SK-N-SH (cell line): ENCODE data around the gene PILRB. TPM values are rescaled to one million over a fixed set of nuclear protein-coding genes. Genes with fewer than 3 reads are reported as not detected.

Experiments
- CTCF ChIA-PET: fragments of 300-600, 350-600 bp; formaldehyde crosslinking; extraction: SDS; loops from one replicate; lab custom pipeline; 2021; lab: Yijun Ruan, JAX
- POLR2A ChIA-PET: fragments of 350-600 bp; sonication (Branson Sonifier 250); formaldehyde crosslinking; extraction: SDS; loops from one replicate; lab custom pipeline; 2020; ENCODE audit warnings: antibody characterized with exemption, inconsistent platforms; lab: Yijun Ruan, JAX
- DNase-seq: peaks from one replicate; pipeline ENCODE4 v3.0.0; 2012
- H2AFZ ChIP-seq: fragments of 200-600 bp; sonication (generic); 2 replicates; pipeline ENCODE4 v1.8.1; 2016; ENCODE audit warnings: antibody characterized with exemption, mild to moderate bottlenecking, low read depth
- H3F3A ChIP-seq: fragments of 200-600 bp; sonication (generic); replicated peaks from 2 replicates; pipeline ENCODE3; 2016; ENCODE audit warnings: antibody characterized with exemption, mild to moderate bottlenecking; ENCODE audit not compliant: insufficient read depth
- H3K27ac ChIP-seq, 2 experiments: fragments of 200-500 bp in 1 of 2; fragments of 200-600 bp in 1 of 2; sonication (Bioruptor generic) in 1 of 2; sonication (generic), shearing (Covaris generic) in 1 of 2; 2 replicates each; pipeline versions ENCODE4 v1.5.1 to v1.6.1; 2014 to 2016; ENCODE audit warnings: low read depth in 2 of 2, inconsistent platforms in 1 of 2, low read length in 1 of 2, mild to moderate bottlenecking in 1 of 2, mixed read lengths in 1 of 2
- H3K27me3 ChIP-seq: fragments of 200-600 bp; sonication (generic), shearing (Covaris generic); 2 replicates; pipeline ENCODE4 v1.6.1; 2016; ENCODE audit warnings: mixed run types; ENCODE audit not compliant: insufficient read depth
- H3K36me3 ChIP-seq, 2 experiments: fragments of 200-500 bp in 1 of 2; fragments of 200-600 bp in 1 of 2; sonication (Bioruptor generic) in 1 of 2; sonication (generic) in 1 of 2; replicated peaks in 1 of 2; 2 replicates each; pipeline versions ENCODE3 to v1.5.1; 2014 to 2016; ENCODE audit warnings: low read length in 1 of 2, mild to moderate bottlenecking in 1 of 2; ENCODE audit not compliant: insufficient read depth in 2 of 2, control insufficient read depth in 1 of 2
- H3K4me1 ChIP-seq, 2 experiments: fragments of 200-500 bp in 1 of 2; fragments of 200-600 bp in 1 of 2; sonication (Bioruptor generic) in 1 of 2; sonication (generic), shearing (Covaris generic) in 1 of 2; 2 replicates each; pipeline versions ENCODE4 v1.5.1 to v1.6.1; 2014 to 2016; ENCODE audit warnings: low read depth in 1 of 2, low read length in 1 of 2, mixed run types in 1 of 2; ENCODE audit not compliant: insufficient read depth in 2 of 2, control insufficient read depth in 1 of 2
- H3K4me2 ChIP-seq: fragments of 200-600 bp; sonication (generic), shearing (Covaris generic); 2 replicates; pipeline ENCODE4 v1.6.1; 2017; ENCODE audit warnings: mixed run types
- H3K4me3 ChIP-seq, 2 experiments: fragments of 200-500 bp in 1 of 2; fragments of 200-600 bp in 1 of 2; sonication (Bioruptor generic) in 1 of 2; sonication (generic), shearing (Covaris generic) in 1 of 2; 2 replicates each; pipeline versions ENCODE4 v1.5.1 to v1.8.1; 2014 to 2016; ENCODE audit warnings: low read depth in 2 of 2, inconsistent platforms in 1 of 2, low read length in 1 of 2, mild to moderate bottlenecking in 1 of 2, mixed read lengths in 1 of 2, moderate library complexity in 1 of 2
- H3K79me2 ChIP-seq: fragments of 200-600 bp; sonication (generic); 2 replicates; pipeline ENCODE4 v1.8.1; 2017; ENCODE audit warnings: mild to moderate bottlenecking; ENCODE audit not compliant: insufficient read depth
- H3K9ac ChIP-seq: fragments of 200-600 bp; sonication (generic); 2 replicates; pipeline ENCODE4 v1.6.1; 2017; ENCODE audit warnings: mixed run types
- H3K9me2 ChIP-seq: fragments of 200-600 bp; sonication (generic); 2 replicates; pipeline ENCODE4 v1.6.1; 2017; ENCODE audit warnings: mixed run types
- H3K9me3 ChIP-seq: fragments of 200-600 bp; sonication (generic); 2 replicates; pipeline ENCODE4 v1.6.1; 2017; ENCODE audit warnings: mixed run types, mild to moderate bottlenecking, moderate library complexity
- H4K20me1 ChIP-seq: fragments of 200-600 bp; sonication (generic); 2 replicates; pipeline ENCODE4 v1.6.1; 2017; ENCODE audit warnings: mild to moderate bottlenecking, mixed run types; ENCODE audit not compliant: insufficient read depth
- CHD2 ChIP-seq: fragments of 150-350 bp; IDR thresholded peaks from 2 replicates; pipeline ENCODE4 v1.6.1; 2018; ENCODE audit warnings: low read length; ENCODE audit not compliant: partially characterized antibody
- FOXJ3 ChIP-seq: sonication (generic); formaldehyde crosslinking; IDR thresholded peaks from 2 replicates; pipeline ENCODE4 v1.5.1; 2020; ENCODE audit warnings: mild to moderate bottlenecking, missing genetic modification reagents
- FOXM1 ChIP-seq: IDR thresholded peaks from 2 replicates; pipeline ENCODE4 v1.4.0; 2012; ENCODE audit warnings: low read depth, mild to moderate bottlenecking
- IRF3 ChIP-seq: fragments of 150-350 bp; IDR thresholded peaks from 2 replicates; pipeline ENCODE4 v1.6.1; 2016; ENCODE audit warnings: mild to moderate bottlenecking, low read depth, low read length
- JUND ChIP-seq: IDR thresholded peaks from 2 replicates; pipeline ENCODE4 v1.4.0; 2012
- MAX ChIP-seq: IDR thresholded peaks from 2 replicates; pipeline ENCODE4 v1.4.0; 2012; ENCODE audit warnings: low read depth
- NRF1 ChIP-seq: IDR thresholded peaks from 2 replicates; pipeline ENCODE4 v1.6.1; 2012; ENCODE audit warnings: low read depth, mild to moderate bottlenecking, low read length
- PBX3 ChIP-seq: IDR thresholded peaks from 2 replicates; pipeline ENCODE4; 2012
- POLR2AphosphoS5 ChIP-seq: IDR thresholded peaks from 2 replicates; pipeline ENCODE4 v1.6.1; 2012; ENCODE audit warnings: low read depth, low read length
- RAD21 ChIP-seq: IDR thresholded peaks from 2 replicates; pipeline ENCODE4 v1.6.1; 2012; ENCODE audit warnings: mild to moderate bottlenecking, low read length
- TCF12 ChIP-seq: IDR thresholded peaks from 2 replicates; pipeline ENCODE4 v1.4.0; 2012
- USF1 ChIP-seq: IDR thresholded peaks from 2 replicates; pipeline ENCODE4 v1.4.0; 2012; ENCODE audit warnings: low read depth, borderline replicate concordance
- YY1 ChIP-seq: IDR thresholded peaks from 2 replicates; pipeline ENCODE4 v1.4.0; 2012; ENCODE audit warnings: low read depth, mild to moderate bottlenecking
- WGBS: methylation state at CpG from one replicate; pipeline ENCODE4 v1.1.6; 2017; ENCODE audit warnings: low lambda C conversion rate; 5-methylcytosine and 5-hydroxymethylcytosine counted together
- polyA plus RNA-seq, 3 experiments: library from polyadenylated mRNA; depleted of rRNA; stranded (reverse); fragments of >200 nt; gene quantifications; 2 replicates each; pipeline ENCODE4 v1.2.3, GENCODE V29; 2012

Gene PILRB
- polyA plus RNA-seq, 1 of the 3 experiments (the other 2 are of a cell fraction), result 55.4 TPM

- no peaks in the 10 kb centered on the region for H4K20me1 ChIP-seq
- no peak overlapping the region for H2AFZ ChIP-seq
- H3K36me3 ChIP-seq, result no peaks in the 10 kb centered on the region
- no peaks in the 10 kb centered on the region for H3K79me2 ChIP-seq
- H3K9me3 ChIP-seq, result no peaks in the 10 kb centered on the region
- CTCF ChIA-PET, result interaction anchor here (0.9 to 6.0 kb wide), 2 partner anchors 17 to 260 kb away, joined by 3 to 39 read pairs; no protein-coding TSS in a partner anchor
- no peaks in the 10 kb centered on the region; the same call in 1 of the 2 replicates for H3K27me3 ChIP-seq
- no peak overlapping the region for H3K9ac ChIP-seq
- no peak for TF ChIP-seq POLR2AphosphoS5
- TF ChIP-seq FOXJ3 (CRISPR knock-in tag), result no peak
- TF ChIP-seq TCF12, result no peak
- TF ChIP-seq FOXM1, result no peak
- TF ChIP-seq CHD2, result no peak
- no peak for TF ChIP-seq YY1
- TF ChIP-seq IRF3, result no peak
- TF ChIP-seq PBX3, result no peak
- TF ChIP-seq RAD21, result no peak
- TF ChIP-seq MAX, result no peak
- no peak for TF ChIP-seq NRF1
- H3K4me3 ChIP-seq, result no peak overlapping the region
- H3F3A ChIP-seq, result no peaks in the 10 kb centered on the region
- H3K4me1 ChIP-seq, result peaks cover 0 to 3% of the 10 kb centered on the region in 2 experiments; a peak in 1 of 4 replicates
- DNase-seq, result no peak
- no peak overlapping the region for H3K27ac ChIP-seq
- WGBS, result 68% methylated on average over 3 of the region's 3 CpGs
- H3K9me2 ChIP-seq, result no peaks in the 10 kb centered on the region
- POLR2A ChIA-PET, result no interaction called here
- H3K4me2 ChIP-seq, result no peak overlapping the region
Measured at GRCh38 chr7:100390286-100391009, 32.5 kb downstream of the PILRB start.

GRCh38 chr7:100393233-100393905, 35.5 kb downstream of the PILRB start:
- Histone ChIP-seq H3K4me3 (no peak overlapping the region), H3K27ac (no peak overlapping the region), H2AFZ (no peak overlapping the region), H3F3A (no peaks in the 10 kb centered on the region), H3K79me2 (no peaks in the 10 kb centered on the region), H3K9me2 (no peaks in the 10 kb centered on the region), H4K20me1 (no peaks in the 10 kb centered on the region), H3K4me1 (peaks cover 0 to 3% of the 10 kb centered on the region in 2 experiments; a peak in 1 of 4 replicates), H3K9ac (no peak overlapping the region), H3K36me3 (no peaks in the 10 kb centered on the region), H3K4me2 (no peak overlapping the region), H3K9me3 (no peaks in the 10 kb centered on the region), H3K27me3 (no peaks in the 10 kb centered on the region; the same call in 1 of the 2 replicates)
- TF ChIP-seq JUND, result no peak
- no peak for TF ChIP-seq FOXM1
- no peak for TF ChIP-seq USF1
- TF ChIP-seq IRF3, result no peak
- no peak for TF ChIP-seq MAX
- TF ChIP-seq YY1, result no peak
- CTCF ChIA-PET, result interaction anchor here (0.6 to 3.1 kb wide), 6 partner anchors 9 to 203 kb away, joined by 3 to 24 read pairs (median 4); partner anchors contain the start of gene ZCWPW1
- POLR2A ChIA-PET, result interaction anchor here (1.0 kb wide), 1 partner anchor 24 kb away, joined by 3 read pairs; no protein-coding TSS in a partner anchor
- WGBS, result 60% methylated on average over 4 of the region's 4 CpGs
- no peak for DNase-seq
